NCI-H1436 (cell line): ENCODE measurements around the gene CA9.

Source experiments
- DNase-seq: peaks from one replicate; lab custom pipeline; 2025; lab: John Stamatoyannopoulos, UW

The CA9 gene

GRCh38 chr9:35691757-35692301, 18.1 kb downstream of the CA9 start:
- DNase-seq, result no peak

- no peak for DNase-seq
Observed at GRCh38 chr9:35695943-35696401, 22.2 kb downstream of the CA9 start.

GRCh38 chr9:35696520-35697215, 22.9 kb downstream of the CA9 start:
- DNase-seq, result peak; percentile 29

DNA sequence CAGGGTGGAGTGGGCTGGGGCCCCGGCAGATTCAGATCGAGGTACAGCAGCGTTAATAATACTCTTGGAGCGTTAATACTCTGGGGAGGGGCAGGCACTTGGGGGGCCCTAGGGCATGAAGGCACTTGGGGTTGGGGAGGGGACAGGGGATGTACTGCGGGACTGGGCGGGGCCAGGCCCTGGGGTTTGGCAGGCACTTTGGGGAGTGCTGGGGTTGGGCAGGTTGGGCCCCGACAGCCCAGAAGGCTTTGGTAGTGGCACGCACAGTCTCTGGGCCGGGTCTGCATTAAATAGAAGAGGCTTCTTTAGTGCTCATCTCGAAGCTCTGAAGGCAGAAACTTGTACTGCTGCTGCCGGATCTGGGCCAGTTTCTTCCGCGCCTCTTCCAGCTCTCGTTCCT, 23.8 kb downstream of the CA9 start:
- no peak for DNase-seq

GRCh38 chr9:35698231-35698630, 24.5 kb downstream of the CA9 start:
- no peak for DNase-seq

- DNase-seq, result no peak
Observed at GRCh38 chr9:35700031-35700430, 26.3 kb downstream of the CA9 start.

GRCh38 chr9:35700942-35701341, 27.2 kb downstream of the CA9 start:
- DNase-seq, result no peak

GRCh38 chr9:35702696-35703095, 29.0 kb downstream of the CA9 start:
- DNase-seq, result no peak

GRCh38 chr9:35703906-35704672, 30.4 kb downstream of the CA9 start:
- DNase-seq, result no peak

DNA sequence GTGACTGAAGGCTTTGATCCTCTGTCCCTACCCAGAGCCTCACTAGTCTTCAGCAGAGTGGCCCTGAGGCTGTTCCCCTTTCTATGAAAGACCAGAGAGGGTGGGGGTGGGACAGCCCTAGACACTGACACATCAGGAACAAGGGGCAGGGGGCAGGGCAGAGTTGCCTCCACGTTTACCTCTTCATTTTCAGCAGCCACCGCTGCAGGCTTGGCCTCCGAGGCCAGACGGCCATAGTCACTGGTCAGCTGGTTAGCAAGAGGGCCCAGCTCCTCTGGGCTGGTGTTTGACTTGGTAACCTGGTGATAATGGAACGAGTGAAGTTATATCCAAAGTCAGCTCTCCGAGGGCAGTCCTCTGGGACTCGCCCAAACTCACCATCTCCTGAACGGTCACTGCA, 31.6 kb downstream of the CA9 start:
- DNase-seq, result no peak

GRCh38 chr9:35705836-35706430, 32.2 kb downstream of the CA9 start:
- no peak for DNase-seq

GRCh38 chr9:35706951-35707350, 33.2 kb downstream of the CA9 start:
- no peak for DNase-seq

DNA sequence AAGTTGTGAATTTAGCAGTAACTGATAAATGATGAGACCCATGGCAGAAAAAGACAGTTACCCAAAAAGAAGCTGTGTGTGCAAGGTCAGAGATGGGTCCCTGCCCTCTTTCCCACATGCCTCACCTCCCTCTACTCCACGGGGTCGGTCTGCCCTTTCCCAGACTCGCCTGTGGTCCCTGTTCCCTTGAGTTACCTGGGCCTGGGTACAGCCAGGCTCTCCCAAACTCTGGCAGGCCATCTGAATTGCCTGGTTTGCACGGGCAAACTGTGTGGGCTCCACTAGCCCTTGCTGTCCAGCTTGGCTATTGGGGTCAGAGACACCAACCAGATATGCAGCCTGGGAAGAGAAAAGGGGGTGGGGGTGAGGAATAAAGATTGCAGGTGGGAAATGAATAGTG, 34.4 kb downstream of the CA9 start:
- DNase-seq, result no peak

GRCh38 chr9:35710818-35711500, 37.2 kb downstream of the CA9 start:
- no peak for DNase-seq

GRCh38 chr9:35711501-35712428, 38.0 kb downstream of the CA9 start:
- DNase-seq, result no peak

DNA sequence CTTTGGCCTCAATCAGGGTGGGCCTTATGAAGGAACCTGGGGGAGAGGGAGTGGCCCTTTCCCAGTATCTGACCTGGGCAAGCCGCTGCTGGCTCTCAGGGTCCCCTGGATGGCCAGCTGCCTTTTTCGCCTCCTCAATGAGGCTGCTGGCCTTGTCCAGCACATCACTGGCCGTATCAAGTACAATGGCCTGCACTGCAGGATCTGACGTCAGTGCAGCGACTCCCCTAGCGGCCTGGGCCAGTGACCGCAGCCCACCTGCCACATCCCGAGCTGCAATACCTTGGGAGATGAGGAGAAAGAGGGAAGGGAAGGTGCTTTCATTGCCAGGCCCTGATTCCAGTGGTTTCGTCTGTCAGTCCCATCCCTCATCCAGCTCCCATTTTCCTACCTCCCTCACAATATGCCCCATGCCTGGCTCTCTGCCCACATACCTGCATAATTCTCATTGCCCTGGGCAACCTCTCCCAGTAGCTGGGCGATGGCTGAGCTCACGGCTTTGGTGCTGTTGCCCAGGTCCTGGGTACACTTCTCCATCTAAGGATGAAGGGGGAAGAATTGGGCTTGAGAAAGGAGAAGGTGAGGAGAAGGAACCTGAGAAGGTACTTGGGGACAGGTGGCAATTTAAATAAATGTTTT, 39.2 kb downstream of the CA9 start:
- DNase-seq, result no peak

DNA sequence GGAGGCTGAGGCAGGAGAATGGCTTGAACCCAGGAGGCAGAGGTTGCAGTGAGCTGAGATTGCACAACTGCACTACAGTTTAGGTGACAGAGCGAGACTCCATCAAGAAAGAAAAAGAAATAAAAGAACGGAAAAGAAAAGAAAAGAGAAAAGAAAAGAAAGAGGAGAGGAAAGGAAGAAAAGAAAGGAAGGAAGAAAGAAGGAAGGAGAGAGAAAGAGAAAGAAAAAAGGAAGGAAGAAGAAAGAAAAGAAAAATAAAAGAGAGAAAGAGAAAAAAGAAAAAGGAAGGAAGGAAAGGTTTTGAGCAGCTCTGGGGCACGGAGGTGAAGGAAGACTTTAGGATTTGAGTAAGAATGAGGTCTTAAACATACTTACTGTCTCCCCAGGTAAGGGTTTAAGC, 39.9 kb downstream of the CA9 start:
- DNase-seq, result no peak

GRCh38 chr9:35714123-35714522, 40.4 kb downstream of the CA9 start:
- DNase-seq, result no peak

DNA sequence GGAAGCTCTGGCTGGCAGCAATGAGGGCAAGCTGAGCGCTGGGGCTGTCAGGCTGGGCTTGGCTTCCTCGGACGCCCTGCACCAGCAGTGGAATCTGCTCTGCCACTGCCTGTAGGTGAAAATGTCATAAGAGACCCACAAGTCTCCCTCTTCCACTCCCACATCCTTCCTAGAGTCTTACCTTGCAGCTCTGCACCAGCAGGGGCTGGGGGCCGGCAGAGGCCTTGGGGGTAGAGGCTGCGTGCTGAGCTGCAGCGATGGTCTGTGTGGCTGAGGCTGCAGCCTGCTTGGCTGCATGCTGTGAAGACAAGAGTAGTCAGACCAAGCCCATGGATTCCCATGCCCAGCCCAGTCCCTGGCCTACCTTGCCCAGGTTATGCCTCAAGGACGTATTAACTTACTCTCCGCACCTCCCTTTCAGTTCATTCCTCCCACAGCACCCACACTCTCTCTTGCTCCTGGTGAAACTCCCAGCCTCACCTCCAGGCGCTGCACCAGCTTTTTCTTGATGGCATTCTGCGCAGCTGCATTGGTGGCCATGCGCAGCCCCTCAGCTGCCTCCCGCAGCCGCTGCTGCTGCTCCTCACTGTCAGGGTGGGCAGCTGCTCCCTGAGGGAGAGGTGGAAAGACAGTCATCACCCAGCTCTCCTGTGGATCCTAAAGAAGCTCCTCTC, 41.0 kb downstream of the CA9 start:
- no peak for DNase-seq

- no peak for DNase-seq
Observed at GRCh38 chr9:35716230-35716629, 42.5 kb downstream of the CA9 start.
